HG03457 (cell line): ENCODE data around the gene AKAP6.

Source experiments
- ATAC-seq: cut with Tn5 transposase; IDR thresholded peaks from one replicate; pipeline ENCODE4 v1.9.1; 2021; ENCODE audit warnings: moderate number of reproducible peaks; ENCODE audit not compliant: unreplicated experiment

Gene AKAP6

GRCh38 chr14:32329146-32329545 is at the start of gene AKAP6:
AKAP6 (plus strand) TSS chr14:32329298; CDS start chr14:32433494, 104,196 bp downstream.
- no peak for ATAC-seq

GRCh38 chr14:32286602-32287001 is 42.5 kb upstream of the AKAP6 start:
- no peak for ATAC-seq

GRCh38 chr14:32296366-32296765 is 32.7 kb upstream of the AKAP6 start:
- no peak for ATAC-seq

GRCh38 chr14:32298346-32298745 is 30.8 kb upstream of the AKAP6 start:
- ATAC-seq = no peak

- no peak for ATAC-seq
Observed at GRCh38 chr14:32300136-32300535, 29.0 kb upstream of the AKAP6 start.

GRCh38 chr14:32303865-32304264 is 25.2 kb upstream of the AKAP6 start:
- ATAC-seq = no peak

GRCh38 chr14:32304296-32304695 is 24.8 kb upstream of the AKAP6 start:
- ATAC-seq = no peak

GRCh38 chr14:32306549-32306948 is 22.5 kb upstream of the AKAP6 start:
- no peak for ATAC-seq

GRCh38 chr14:32307881-32308582 is 21.1 kb upstream of the AKAP6 start:
- no peak for ATAC-seq

GRCh38 chr14:32310876-32311275 is 18.2 kb upstream of the AKAP6 start:
- no peak for ATAC-seq

GRCh38 chr14:32311294-32312009 is 17.6 kb upstream of the AKAP6 start:
- ATAC-seq = no peak

GRCh38 chr14:32312010-32312331 is 17.1 kb upstream of the AKAP6 start:
- ATAC-seq = no peak

- no peak for ATAC-seq
Observed at GRCh38 chr14:32313844-32314376, 15.2 kb upstream of the AKAP6 start.

GRCh38 chr14:32318087-32318795 is 10.9 kb upstream of the AKAP6 start:
- no peak for ATAC-seq

GRCh38 chr14:32319368-32320049 is 9.6 kb upstream of the AKAP6 start:
- no peak for ATAC-seq

GRCh38 chr14:32324601-32325000 is 4.5 kb upstream of the AKAP6 start:
- no peak for ATAC-seq

GRCh38 chr14:32327255-32327961 is 1.7 kb upstream of the AKAP6 start:
- no peak for ATAC-seq

GRCh38 chr14:32329690-32330285 is 690 bp downstream of the AKAP6 start:
- ATAC-seq = no peak

GRCh38 chr14:32330351-32331111 is 1.4 kb downstream of the AKAP6 start:
- ATAC-seq = no peak
